SK-N-MC (cell line): ENCODE data around the gene TMEM132C.

Source experiments
- EZH2 ChIP-seq: fragments of 200-600 bp; sonication (generic); IDR thresholded peaks from one replicate; pipeline ENCODE4 v1.6.1; 2017; ENCODE audit warnings: antibody characterized with exemption
- POLR2AphosphoS5 ChIP-seq: IDR thresholded peaks from 2 replicates; pipeline ENCODE4 v1.6.1; 2012; ENCODE audit warnings: mild to moderate bottlenecking, low read depth, low read length, borderline replicate concordance

GRCh38 chr12:128619263-128619662, 352.3 kb downstream of the TMEM132C start:
- TF ChIP-seq POLR2AphosphoS5: no peak
- no peak for TF ChIP-seq EZH2
